ENCODE measurements around the gene TPT1.

Gene TPT1

DNA sequence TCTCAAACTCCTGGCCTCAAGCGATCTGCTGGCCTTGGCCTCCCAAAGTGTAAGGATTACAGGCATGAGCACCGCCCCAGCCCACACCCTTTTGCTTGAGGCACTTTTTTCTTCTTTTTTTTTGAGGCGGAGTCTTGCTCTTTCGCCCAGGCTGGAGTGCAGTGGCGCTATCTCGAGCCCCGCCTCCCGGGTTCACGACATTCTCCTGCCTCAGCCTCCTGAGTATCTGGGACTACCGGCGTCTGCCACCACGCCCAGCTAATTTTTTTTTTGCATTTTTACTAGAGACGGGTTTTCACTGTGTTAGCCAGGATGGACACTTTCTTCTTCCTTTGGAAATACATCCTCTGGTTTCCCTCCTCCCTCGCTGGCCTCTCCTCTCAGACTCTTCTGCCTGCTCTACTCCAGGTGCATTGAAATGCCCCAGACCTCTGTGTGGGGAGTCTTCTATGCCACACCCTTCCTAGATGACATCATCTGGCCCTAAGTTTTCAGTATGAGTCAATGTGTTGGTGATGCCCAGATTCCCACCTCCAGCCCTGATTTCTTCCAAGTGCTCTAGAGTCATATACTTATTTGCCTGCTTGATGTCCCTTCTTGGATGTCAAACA lies 20.7 kb upstream of the TPT1 start (continued):
- TF ChIP-seq, protein P1, sequence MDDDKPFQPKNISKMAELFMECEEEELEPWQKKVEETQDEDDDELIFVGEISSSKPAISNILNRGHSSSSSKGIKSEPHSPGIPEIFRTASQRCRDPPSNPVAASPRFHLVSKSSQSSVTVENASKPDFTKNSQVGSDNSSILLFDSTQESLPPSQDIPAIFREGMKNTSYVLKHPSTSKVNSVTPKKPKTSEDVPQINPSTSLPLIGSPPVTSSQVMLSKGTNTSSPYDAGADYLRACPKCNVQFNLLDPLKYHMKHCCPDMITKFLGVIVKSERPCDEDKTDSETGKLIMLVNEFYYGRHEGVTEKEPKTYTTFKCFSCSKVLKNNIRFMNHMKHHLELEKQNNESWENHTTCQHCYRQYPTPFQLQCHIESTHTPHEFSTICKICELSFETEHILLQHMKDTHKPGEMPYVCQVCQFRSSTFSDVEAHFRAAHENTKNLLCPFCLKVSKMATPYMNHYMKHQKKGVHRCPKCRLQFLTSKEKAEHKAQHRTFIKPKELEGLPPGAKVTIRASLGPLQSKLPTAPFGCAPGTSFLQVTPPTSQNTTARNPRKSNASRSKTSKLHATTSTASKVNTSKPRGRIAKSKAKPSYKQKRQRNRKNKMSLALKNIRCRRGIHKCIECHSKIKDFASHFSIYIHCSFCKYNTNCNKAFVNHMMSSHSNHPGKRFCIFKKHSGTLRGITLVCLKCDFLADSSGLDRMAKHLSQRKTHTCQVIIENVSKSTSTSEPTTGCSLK (tag by site-specific recombination; IDR thresholded peaks at IDR 0.05): no peak
- no peak for TF ChIP-seq ZNF433 (tag by site-specific recombination; IDR thresholded peaks at IDR 0.05; ENCODE audit: low read depth)
- TF ChIP-seq, protein P2, sequence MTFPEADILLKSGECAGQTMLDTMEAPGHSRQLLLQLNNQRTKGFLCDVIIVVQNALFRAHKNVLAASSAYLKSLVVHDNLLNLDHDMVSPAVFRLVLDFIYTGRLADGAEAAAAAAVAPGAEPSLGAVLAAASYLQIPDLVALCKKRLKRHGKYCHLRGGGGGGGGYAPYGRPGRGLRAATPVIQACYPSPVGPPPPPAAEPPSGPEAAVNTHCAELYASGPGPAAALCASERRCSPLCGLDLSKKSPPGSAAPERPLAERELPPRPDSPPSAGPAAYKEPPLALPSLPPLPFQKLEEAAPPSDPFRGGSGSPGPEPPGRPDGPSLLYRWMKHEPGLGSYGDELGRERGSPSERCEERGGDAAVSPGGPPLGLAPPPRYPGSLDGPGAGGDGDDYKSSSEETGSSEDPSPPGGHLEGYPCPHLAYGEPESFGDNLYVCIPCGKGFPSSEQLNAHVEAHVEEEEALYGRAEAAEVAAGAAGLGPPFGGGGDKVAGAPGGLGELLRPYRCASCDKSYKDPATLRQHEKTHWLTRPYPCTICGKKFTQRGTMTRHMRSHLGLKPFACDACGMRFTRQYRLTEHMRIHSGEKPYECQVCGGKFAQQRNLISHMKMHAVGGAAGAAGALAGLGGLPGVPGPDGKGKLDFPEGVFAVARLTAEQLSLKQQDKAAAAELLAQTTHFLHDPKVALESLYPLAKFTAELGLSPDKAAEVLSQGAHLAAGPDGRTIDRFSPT (tag by site-specific recombination; IDR thresholded peaks at IDR 0.05): no peak
- TF ChIP-seq KLF16 (tag by site-specific recombination; IDR thresholded peaks at IDR 0.05): no peak
- no peak for TF ChIP-seq ZNF214 (tag by site-specific recombination; IDR thresholded peaks at IDR 0.05; ENCODE audit: borderline replicate concordance)
- no peak for TF ChIP-seq ZNF133 (tag by site-specific recombination; IDR thresholded peaks at IDR 0.05)
- TF ChIP-seq, protein P3, sequence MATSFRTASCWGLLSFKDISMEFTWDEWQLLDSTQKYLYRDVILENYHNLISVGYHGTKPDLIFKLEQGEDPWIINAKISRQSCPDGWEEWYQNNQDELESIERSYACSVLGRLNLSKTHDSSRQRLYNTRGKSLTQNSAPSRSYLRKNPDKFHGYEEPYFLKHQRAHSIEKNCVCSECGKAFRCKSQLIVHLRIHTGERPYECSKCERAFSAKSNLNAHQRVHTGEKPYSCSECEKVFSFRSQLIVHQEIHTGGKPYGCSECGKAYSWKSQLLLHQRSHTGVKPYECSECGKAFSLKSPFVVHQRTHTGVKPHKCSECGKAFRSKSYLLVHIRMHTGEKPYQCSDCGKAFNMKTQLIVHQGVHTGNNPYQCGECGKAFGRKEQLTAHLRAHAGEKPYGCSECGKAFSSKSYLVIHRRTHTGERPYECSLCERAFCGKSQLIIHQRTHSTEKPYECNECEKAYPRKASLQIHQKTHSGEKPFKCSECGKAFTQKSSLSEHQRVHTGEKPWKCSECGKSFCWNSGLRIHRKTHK (tag by site-specific recombination; IDR thresholded peaks at IDR 0.05): no peak
- TF ChIP-seq FEZF1 (tag by site-specific recombination; IDR thresholded peaks at IDR 0.05): no peak
- TF ChIP-seq, protein P4, sequence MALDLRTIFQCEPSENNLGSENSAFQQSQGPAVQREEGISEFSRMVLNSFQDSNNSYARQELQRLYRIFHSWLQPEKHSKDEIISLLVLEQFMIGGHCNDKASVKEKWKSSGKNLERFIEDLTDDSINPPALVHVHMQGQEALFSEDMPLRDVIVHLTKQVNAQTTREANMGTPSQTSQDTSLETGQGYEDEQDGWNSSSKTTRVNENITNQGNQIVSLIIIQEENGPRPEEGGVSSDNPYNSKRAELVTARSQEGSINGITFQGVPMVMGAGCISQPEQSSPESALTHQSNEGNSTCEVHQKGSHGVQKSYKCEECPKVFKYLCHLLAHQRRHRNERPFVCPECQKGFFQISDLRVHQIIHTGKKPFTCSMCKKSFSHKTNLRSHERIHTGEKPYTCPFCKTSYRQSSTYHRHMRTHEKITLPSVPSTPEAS (tag by site-specific recombination; IDR thresholded peaks at IDR 0.05): no peak
- no peak for TF ChIP-seq ZNF621 (tag by site-specific recombination; IDR thresholded peaks at IDR 0.05)
- TF ChIP-seq, protein P5, sequence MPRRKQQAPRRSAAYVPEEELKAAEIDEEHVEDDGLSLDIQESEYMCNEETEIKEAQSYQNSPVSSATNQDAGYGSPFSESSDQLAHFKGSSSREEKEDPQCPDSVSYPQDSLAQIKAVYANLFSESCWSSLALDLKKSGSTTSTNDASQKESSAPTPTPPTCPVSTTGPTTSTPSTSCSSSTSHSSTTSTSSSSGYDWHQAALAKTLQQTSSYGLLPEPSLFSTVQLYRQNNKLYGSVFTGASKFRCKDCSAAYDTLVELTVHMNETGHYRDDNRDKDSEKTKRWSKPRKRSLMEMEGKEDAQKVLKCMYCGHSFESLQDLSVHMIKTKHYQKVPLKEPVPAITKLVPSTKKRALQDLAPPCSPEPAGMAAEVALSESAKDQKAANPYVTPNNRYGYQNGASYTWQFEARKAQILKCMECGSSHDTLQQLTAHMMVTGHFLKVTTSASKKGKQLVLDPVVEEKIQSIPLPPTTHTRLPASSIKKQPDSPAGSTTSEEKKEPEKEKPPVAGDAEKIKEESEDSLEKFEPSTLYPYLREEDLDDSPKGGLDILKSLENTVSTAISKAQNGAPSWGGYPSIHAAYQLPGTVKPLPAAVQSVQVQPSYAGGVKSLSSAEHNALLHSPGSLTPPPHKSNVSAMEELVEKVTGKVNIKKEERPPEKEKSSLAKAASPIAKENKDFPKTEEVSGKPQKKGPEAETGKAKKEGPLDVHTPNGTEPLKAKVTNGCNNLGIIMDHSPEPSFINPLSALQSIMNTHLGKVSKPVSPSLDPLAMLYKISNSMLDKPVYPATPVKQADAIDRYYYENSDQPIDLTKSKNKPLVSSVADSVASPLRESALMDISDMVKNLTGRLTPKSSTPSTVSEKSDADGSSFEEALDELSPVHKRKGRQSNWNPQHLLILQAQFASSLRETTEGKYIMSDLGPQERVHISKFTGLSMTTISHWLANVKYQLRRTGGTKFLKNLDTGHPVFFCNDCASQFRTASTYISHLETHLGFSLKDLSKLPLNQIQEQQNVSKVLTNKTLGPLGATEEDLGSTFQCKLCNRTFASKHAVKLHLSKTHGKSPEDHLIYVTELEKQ (tag by site-specific recombination; IDR thresholded peaks at IDR 0.05; ENCODE audit: borderline replicate concordance): no peak
- TF ChIP-seq ZNF785 (tag by site-specific recombination; IDR thresholded peaks at IDR 0.05): no peak
- TF ChIP-seq ZNF324 (tag by site-specific recombination; IDR thresholded peaks at IDR 0.05): no peak
- TF ChIP-seq ZSCAN30 (tag by site-specific recombination; IDR thresholded peaks at IDR 0.05): no peak
- TF ChIP-seq, protein P6, sequence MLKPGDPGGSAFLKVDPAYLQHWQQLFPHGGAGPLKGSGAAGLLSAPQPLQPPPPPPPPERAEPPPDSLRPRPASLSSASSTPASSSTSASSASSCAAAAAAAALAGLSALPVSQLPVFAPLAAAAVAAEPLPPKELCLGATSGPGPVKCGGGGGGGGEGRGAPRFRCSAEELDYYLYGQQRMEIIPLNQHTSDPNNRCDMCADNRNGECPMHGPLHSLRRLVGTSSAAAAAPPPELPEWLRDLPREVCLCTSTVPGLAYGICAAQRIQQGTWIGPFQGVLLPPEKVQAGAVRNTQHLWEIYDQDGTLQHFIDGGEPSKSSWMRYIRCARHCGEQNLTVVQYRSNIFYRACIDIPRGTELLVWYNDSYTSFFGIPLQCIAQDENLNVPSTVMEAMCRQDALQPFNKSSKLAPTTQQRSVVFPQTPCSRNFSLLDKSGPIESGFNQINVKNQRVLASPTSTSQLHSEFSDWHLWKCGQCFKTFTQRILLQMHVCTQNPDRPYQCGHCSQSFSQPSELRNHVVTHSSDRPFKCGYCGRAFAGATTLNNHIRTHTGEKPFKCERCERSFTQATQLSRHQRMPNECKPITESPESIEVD (tag by site-specific recombination; IDR thresholded peaks at IDR 0.05): no peak
- TF ChIP-seq OSR2 (tag by site-specific recombination; IDR thresholded peaks at IDR 0.05): no peak
- TF ChIP-seq ZNF121 (tag by site-specific recombination; IDR thresholded peaks at IDR 0.05): no peak
- TF ChIP-seq ZNF157 (tag by site-specific recombination; IDR thresholded peaks at IDR 0.05): no peak
- no peak for TF ChIP-seq ZNF311 (tag by site-specific recombination; IDR thresholded peaks at IDR 0.05; ENCODE audit: borderline replicate concordance)
- TF ChIP-seq ZNF239 (tag by site-specific recombination; IDR thresholded peaks at IDR 0.05): no peak
- no peak for TF ChIP-seq ZNF548 (tag by site-specific recombination; IDR thresholded peaks at IDR 0.05)
- no peak for TF ChIP-seq ZSCAN23 (tag by site-specific recombination; IDR thresholded peaks at IDR 0.05)
- TF ChIP-seq ZNF202 (tag by site-specific recombination; IDR thresholded peaks at IDR 0.05; ENCODE audit: borderline replicate concordance): no peak
- TF ChIP-seq ZNF747 (tag by site-specific recombination; IDR thresholded peaks at IDR 0.05): no peak
- TF ChIP-seq ZNF76 (tag by site-specific recombination; IDR thresholded peaks at IDR 0.05; ENCODE audit: borderline replicate concordance, low read depth): no peak
- no peak for TF ChIP-seq ZNF792 (tag by site-specific recombination; IDR thresholded peaks at IDR 0.05)
- TF ChIP-seq ZNF571 (tag by site-specific recombination; IDR thresholded peaks at IDR 0.05): no peak
- TF ChIP-seq ZNF560 (tag by site-specific recombination; IDR thresholded peaks at IDR 0.05; ENCODE audit: borderline replicate concordance): no peak
- no peak for TF ChIP-seq ZNF777 (tag by site-specific recombination; IDR thresholded peaks at IDR 0.05; ENCODE audit: borderline replicate concordance)
